H1 (cell line): Measurements from ENCODE around the gene PDGFB. TPM values are rescaled to one million over a fixed set of nuclear protein-coding genes. Genes with fewer than 3 reads are reported as not detected.

Experiments
- ATF2 ChIP-seq: IDR thresholded peaks from 2 replicates; pipeline ENCODE4 v1.6.1; 2012; ENCODE audit warnings: low read length, inconsistent platforms
- BCL11A ChIP-seq, 2 experiments: IDR thresholded peaks; one replicate each; pipeline ENCODE4 v1.6.1; 2011; ENCODE audit warnings: low read depth in 2 of 2, low read length in 2 of 2, mild to moderate bottlenecking in 2 of 2
- CHD7 ChIP-seq: fragments of 300-600 bp; sonication (generic); IDR thresholded peaks from 2 replicates; pipeline ENCODE4 v1.7.1; 2012; ENCODE audit warnings: low read length, moderate library complexity, mild to moderate bottlenecking, inconsistent platforms; ENCODE audit not compliant: insufficient replicate concordance
- FOSL1 ChIP-seq: IDR thresholded peaks from 2 replicates; pipeline ENCODE4 v1.6.1; 2011; ENCODE audit warnings: mild to moderate bottlenecking, low read depth, low read length, moderate library complexity; ENCODE audit not compliant: insufficient read depth
- KDM1A ChIP-seq: fragments of 200-600, 300-600 bp; sonication (generic); IDR thresholded peaks from 2 replicates; pipeline ENCODE4 v1.7.1; 2016; ENCODE audit warnings: mild to moderate bottlenecking, low read length, borderline replicate concordance
- RFX5 ChIP-seq: IDR thresholded peaks from 2 replicates; pipeline ENCODE4 v1.6.1; 2011; ENCODE audit warnings: low read depth, low read length, improper control_type of control experiment, borderline replicate concordance
- TBP ChIP-seq: IDR thresholded peaks from 2 replicates; pipeline ENCODE4 v1.6.1; 2011; ENCODE audit warnings: low read depth, low read length, improper control_type of control experiment
- ZNF274 ChIP-seq: IDR thresholded peaks from 2 replicates; pipeline ENCODE4 v1.7.0; 2012; ENCODE audit warnings: low read length, borderline replicate concordance; ENCODE audit errors: extremely low read depth
- polyA plus RNA-seq, 7 experiments: library from polyadenylated mRNA; depleted of rRNA in 3 of 7; stranded (reverse) in 5 of 7; unstranded in 2 of 7; fragments of >200 nt in 5 of 7; fragments of 200-250 nt in 2 of 7; gene quantifications; 1 replicate in 5 of 7; 2 replicates in 1 of 7; 4 replicates in 1 of 7; pipeline versions ENCODE4 v1.2.1 to v1.2.3, GENCODE V29; 2011 to 2013; ENCODE audit warnings: missing spikeins in 2 of 7, mixed read lengths in 2 of 7
- total RNA-seq: library from RNA; stranded (reverse); fragmentation: NEBNext Ultra II Directional; extraction: Animal tissue kit (Norgen Biotek cat#: 25700); gene quantifications from 2 replicates; pipeline ENCODE4 v1.2.1, GENCODE V29; 2021

The PDGFB gene
- total and polyA plus RNA-seq, 2 of the 8 experiments (the other 6 are each of a cell fraction or from before 2014, with no cell fraction given) = 3.9 to 8.5 TPM

- no peak for TF ChIP-seq CHD7
- TF ChIP-seq BCL11A (IDR thresholded peaks at IDR 0.05; ENCODE audit: low read depth in 2 of 2, low read length in 2 of 2) = no peak
- TF ChIP-seq ATF2 = no peak
- no peak for TF ChIP-seq TBP
- TF ChIP-seq FOSL1 = no peak
- no peak for TF ChIP-seq RFX5
- TF ChIP-seq ZNF274 = no peak
- no peak for TF ChIP-seq KDM1A
Measured at GRCh38 chr22:39243439-39244135, 1.2 kb downstream of the PDGFB start (continued).
